ENCODE data around the gene ZGRF1. TPM values are rescaled to one million over a fixed set of nuclear protein-coding genes. Genes with fewer than 3 reads are reported as not detected.

Gene ZGRF1
- total RNA-seq, 1 experiment from 2014 or later, result 21.4 TPM

- no peak for TF ChIP-seq POLR2A (IDR thresholded peaks at IDR 0.05; ENCODE audit: borderline replicate concordance, extremely low read depth, insufficient read depth, insufficient read length)
- TF ChIP-seq CBX3 (IDR thresholded peaks at IDR 0.05; ENCODE audit: low read depth), result no peak
- TF ChIP-seq ELF1 (IDR thresholded peaks at IDR 0.05; ENCODE audit: borderline replicate concordance, low read depth), result no peak
- no peak for TF ChIP-seq ZNF274 (IDR thresholded peaks at IDR 0.05; ENCODE audit: low read depth, low read length)
- TF ChIP-seq SP1 (IDR thresholded peaks at IDR 0.05; ENCODE audit: low read depth), result no peak
- TF ChIP-seq SIN3A (IDR thresholded peaks at IDR 0.05; ENCODE audit: low read depth), result no peak
- no peak for TF ChIP-seq EGR1 (IDR thresholded peaks at IDR 0.05; ENCODE audit: low read depth)
- TF ChIP-seq EZH2phosphoT487 (IDR thresholded peaks at IDR 0.05; ENCODE audit: borderline replicate concordance), result no peak
Observed at GRCh38 chr4:112674376-112674775, 37.7 kb upstream of the ZGRF1 start (continued).

GRCh38 chr4:112673686-112674085, 37.0 kb upstream of the ZGRF1 start:
- intact Hi-C loops (cut with micrococcal nuclease), result no loop called here
- H4K20me1 ChIP-seq (ENCODE audit: insufficient read depth), result no peaks in the 10 kb centered on the region
- H3K27ac ChIP-seq (ENCODE audit: low read depth, low read length), result no peak overlapping the region
- H3K79me2 ChIP-seq (ENCODE audit: insufficient read depth, low read length), result no peaks in the 10 kb centered on the region
- H3K27me3 ChIP-seq (ENCODE audit: insufficient read depth, low read length), result no peaks in the 10 kb centered on the region
- no peaks in the 10 kb centered on the region for H3K9me3 ChIP-seq (ENCODE audit: control insufficient read depth in 1 of 2, insufficient read depth in 1 of 2, low read depth in 1 of 2, low read length in 2 of 2)
- BruUV-seq (replicated peaks), result no TSS peak
- H3K4me2 ChIP-seq (ENCODE audit: low read length), result no peak overlapping the region
- ChIA-PET RAD21 (ENCODE audit: low non-redundant PET in 1 of 2, low total read pairs in 2 of 2, uncharacterized antibody in 2 of 2, unreplicated experiment in 2 of 2) (no interaction called here), CTCF (interaction anchor here (1.0 kb wide), 1 partner anchor 92 kb away, joined by 3 read pairs; no protein-coding TSS in a partner anchor), POLR2A (no interaction called here)
- no peak overlapping the region for H2AFZ ChIP-seq (ENCODE audit: low read depth, low read length, poor library complexity, severe bottlenecking)
- H3K9me2 ChIP-seq (ENCODE audit: insufficient read depth), result no peaks in the 10 kb centered on the region
- H3K9ac ChIP-seq (ENCODE audit: low read length), result no peak overlapping the region
- no peaks in the 10 kb centered on the region for H3K36me3 ChIP-seq (ENCODE audit: control insufficient read depth in 1 of 2, insufficient read depth in 2 of 2, low read length in 2 of 2)
- ATAC-seq, result no peak
- no peak overlapping the region for H3K4me3 ChIP-seq (replicated peaks in 1 of 2; ENCODE audit: low read depth in 1 of 2, low read length in 2 of 2)
- H3K4me1 ChIP-seq (ENCODE audit: control insufficient read depth in 1 of 2, insufficient read depth in 2 of 2, low read length in 2 of 2), result no peaks in the 10 kb centered on the region
- TF ChIP-seq EGR1 (IDR thresholded peaks at IDR 0.05; ENCODE audit: low read depth), result no peak
- no peak for TF ChIP-seq CEBPB (IDR thresholded peaks at IDR 0.05; ENCODE audit: low read depth)
- no peak for TF ChIP-seq TCF7L2 (IDR thresholded peaks at IDR 0.05; ENCODE audit: borderline replicate concordance, extremely low read depth, insufficient read depth, insufficient read length)
- no peak for TF ChIP-seq YY1 (IDR thresholded peaks at IDR 0.05; ENCODE audit: extremely low read depth, insufficient replicate concordance, low read depth, low read length)
- no peak for TF ChIP-seq EZH2phosphoT487 (IDR thresholded peaks at IDR 0.05; ENCODE audit: borderline replicate concordance)
- TF ChIP-seq CTCF (IDR thresholded peaks at IDR 0.05 in 2 of 3, conservative IDR thresholded peaks at IDR 0.05 in 1 of 3; ENCODE audit: borderline replicate concordance in 1 of 3, insufficient read depth in 1 of 3, low read depth in 2 of 3, low read length in 2 of 3), result no peak
- TF ChIP-seq ZNF274 (IDR thresholded peaks at IDR 0.05; ENCODE audit: low read depth, low read length), result no peak
- no peak for TF ChIP-seq SIN3A (IDR thresholded peaks at IDR 0.05; ENCODE audit: low read depth)
- TF ChIP-seq REST (IDR thresholded peaks at IDR 0.05; ENCODE audit: low read depth), result no peak
- no peak for TF ChIP-seq SRF (IDR thresholded peaks at IDR 0.05; ENCODE audit: low read depth)
- TF ChIP-seq ZBTB33 (IDR thresholded peaks at IDR 0.05; ENCODE audit: extremely low read depth, insufficient replicate concordance, low read length), result no peak
- no peak for TF ChIP-seq ZFX (IDR thresholded peaks at IDR 0.05)
- TF ChIP-seq RAD21 (IDR thresholded peaks at IDR 0.05; ENCODE audit: low read depth), result no peak
- TF ChIP-seq MAX (IDR thresholded peaks at IDR 0.05), result no peak
- no peak for TF ChIP-seq EZH2 (IDR thresholded peaks at IDR 0.05)
- no peak for DNase-seq (ENCODE audit: low read depth, low spot score)

All from HCT116 (cell line).